K562 (cell line): Measurements from ENCODE around the gene RABGAP1. TPM values are rescaled to one million over a fixed set of nuclear protein-coding genes. Genes with fewer than 3 reads are reported as not detected.

Experiments used
- CXXC5 ChIP-seq: fragments of 250-450 bp; sonication (Bioruptor Pico); IDR thresholded peaks from 2 replicates; pipeline ENCODE4 v1.8.0; 2022; ENCODE audit warnings: inconsistent platforms, mild to moderate bottlenecking, moderate library complexity
- ELF2 ChIP-seq: fragments of 250-450 bp; sonication (Bioruptor Pico); IDR thresholded peaks from 2 replicates; pipeline ENCODE4 v1.5.0; 2021; ENCODE audit warnings: mild to moderate bottlenecking
- FOS ChIP-seq: IDR thresholded peaks from 3 replicates; pipeline ENCODE4 v1.6.1; 2011; ENCODE audit not compliant: insufficient read length; ENCODE audit errors: extremely low read depth
- HMG20B ChIP-seq: fragments of 250-450 bp; sonication (Bioruptor Pico); IDR thresholded peaks from 2 replicates; pipeline ENCODE4 v1.5.0; 2021; ENCODE audit warnings: mild to moderate bottlenecking
- ID3 ChIP-seq, 2 experiments: fragments of 250-450 bp in 1 of 2; fragments of 450-650 bp in 1 of 2; sonication (Bioruptor Pico) in 1 of 2; IDR thresholded peaks; 2 replicates each; pipeline versions ENCODE4 v1.6.1 to v1.8.0; 2016 to 2021; ENCODE audit warnings: mild to moderate bottlenecking in 2 of 2, moderate library complexity in 2 of 2, missing compliant biosample characterization in 1 of 2, missing genetic modification characterization in 1 of 2
- JUND ChIP-seq, 2 experiments: IDR thresholded peaks; 2 replicates in 1 of 2; 3 replicates in 1 of 2; pipeline ENCODE4 v1.6.1; 2011; ENCODE audit warnings: borderline replicate concordance in 2 of 2, low read depth in 2 of 2, low read length in 2 of 2, improper control_type of control experiment in 1 of 2, missing biosample characterization in 1 of 2, missing genetic modification characterization in 1 of 2, missing genetic modification reagents in 1 of 2
- KLF1 ChIP-seq: fragments of 450-650 bp; IDR thresholded peaks from 2 replicates; pipeline ENCODE4 v1.6.1; 2016; ENCODE audit warnings: missing genetic modification characterization, missing compliant biosample characterization
- NCOA2 ChIP-seq, 2 experiments: fragments of 450-650 bp; IDR thresholded peaks; 2 replicates each; pipeline ENCODE4 v1.6.1; 2018; ENCODE audit warnings: mild to moderate bottlenecking in 2 of 2, moderate library complexity in 1 of 2; ENCODE audit not compliant: partially characterized antibody in 2 of 2
- RFX1 ChIP-seq: fragments of 450-650 bp; IDR thresholded peaks from 2 replicates; pipeline ENCODE4 v1.6.1; 2016; ENCODE audit warnings: mild to moderate bottlenecking, moderate library complexity
- ZBTB11 ChIP-seq, 3 experiments: fragments of 200-800 bp in 1 of 3; fragments of 250-450 bp in 1 of 3; fragments of 450-650 bp in 1 of 3; sonication (Bioruptor Pico) in 1 of 3; sonication (Bioruptor generic) in 1 of 3; formaldehyde crosslinking in 1 of 3; IDR thresholded peaks; 2 replicates each; pipeline versions ENCODE4 v1.6.1 to v1.8.0; 2016 to 2022; ENCODE audit warnings: mild to moderate bottlenecking in 2 of 3, missing genetic modification characterization in 2 of 3, missing compliant biosample characterization in 1 of 3, moderate library complexity in 1 of 3
- ZNF133 ChIP-seq: fragments of 250-450 bp; sonication (Bioruptor Pico); IDR thresholded peaks from 2 replicates; pipeline ENCODE4 v1.4.0; 2020; ENCODE audit warnings: mild to moderate bottlenecking
- ZNF143 ChIP-seq: sonication (generic); formaldehyde crosslinking; IDR thresholded peaks from 2 replicates; pipeline ENCODE4 v1.9.0; 2022; ENCODE audit warnings: mild to moderate bottlenecking, missing genetic modification reagents
- ZNF316 ChIP-seq: fragments of 450-650 bp; IDR thresholded peaks from 2 replicates; pipeline ENCODE4 v1.6.1; 2016
- ZNF766 ChIP-seq: fragments of 200-800 bp; sonication (Bioruptor generic); conservative IDR thresholded peaks from 2 replicates; pipeline ENCODE4 v1.6.1; 2016; ENCODE audit warnings: missing genetic modification characterization, missing compliant biosample characterization
- ZZZ3 ChIP-seq: fragments of 450-650 bp; IDR thresholded peaks from 2 replicates; pipeline ENCODE4 v1.6.1; 2016; ENCODE audit warnings: antibody characterized with exemption, mild to moderate bottlenecking, moderate library complexity
- polyA plus RNA-seq, 8 experiments: library from polyadenylated mRNA; depleted of rRNA in 4 of 8; stranded (reverse) in 5 of 8; unstranded in 3 of 8; fragments of >200 nt; fragmentation: Nextera tagmentation in 2 of 8; fragmentation: Illumina TruSeq in 1 of 8; extraction: Ambion mirVana in 2 of 8; extraction: Trizol in 1 of 8; gene quantifications; 2 replicates each; pipeline versions ENCODE4 v1.2.1 to v1.2.3, GENCODE V29; 2011 to 2014; ENCODE audit warnings: inconsistent platforms in 1 of 8, missing spikeins in 1 of 8
- total RNA-seq, 7 experiments: library from RNA; depleted of rRNA in 6 of 7; stranded (reverse); fragments of >200 nt in 6 of 7; fragmentation: Illumina TruSeq in 2 of 7; extraction: Trizol in 2 of 7; gene quantifications; 2 replicates each; pipeline versions ENCODE4 v1.2.1 to v1.2.3, GENCODE V29; 2011 to 2021; ENCODE audit warnings: low replicate concordance in 1 of 7
- TF ChIP-seq, protein P1 (sequence below): fragments of 250-450 bp; sonication (Bioruptor Pico); IDR thresholded peaks from 2 replicates; pipeline ENCODE4 v1.4.0; 2020; ENCODE audit warnings: mild to moderate bottlenecking
- TF ChIP-seq, protein P2 (sequence below): fragments of 250-450 bp; sonication (Bioruptor Pico); IDR thresholded peaks from 2 replicates; pipeline ENCODE4 v1.5.0; 2020; ENCODE audit warnings: mild to moderate bottlenecking, borderline replicate concordance

The RABGAP1 gene
- total and polyA plus RNA-seq, 9 of the 15 experiments (the other 6 are each of a cell fraction or from before 2014, with no cell fraction given): 1.5 to 22.7 (median 13.1) TPM

- TF ChIP-seq ZNF316: no peak
- no peak for TF ChIP-seq ELF2 (CRISPR knock-in tag)
- no peak for TF ChIP-seq ZNF143 (CRISPR knock-in tag)
- TF ChIP-seq RFX1: no peak
- TF ChIP-seq, protein P1, sequence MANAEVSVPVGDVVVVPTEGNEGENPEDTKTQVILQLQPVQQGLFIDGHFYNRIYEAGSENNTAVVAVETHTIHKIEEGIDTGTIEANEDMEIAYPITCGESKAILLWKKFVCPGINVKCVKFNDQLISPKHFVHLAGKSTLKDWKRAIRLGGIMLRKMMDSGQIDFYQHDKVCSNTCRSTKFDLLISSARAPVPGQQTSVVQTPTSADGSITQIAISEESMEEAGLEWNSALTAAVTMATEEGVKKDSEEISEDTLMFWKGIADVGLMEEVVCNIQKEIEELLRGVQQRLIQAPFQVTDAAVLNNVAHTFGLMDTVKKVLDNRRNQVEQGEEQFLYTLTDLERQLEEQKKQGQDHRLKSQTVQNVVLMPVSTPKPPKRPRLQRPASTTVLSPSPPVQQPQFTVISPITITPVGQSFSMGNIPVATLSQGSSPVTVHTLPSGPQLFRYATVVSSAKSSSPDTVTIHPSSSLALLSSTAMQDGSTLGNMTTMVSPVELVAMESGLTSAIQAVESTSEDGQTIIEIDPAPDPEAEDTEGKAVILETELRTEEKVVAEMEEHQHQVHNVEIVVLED (CRISPR knock-in tag): no peak
- TF ChIP-seq ZNF133 (CRISPR knock-in tag): no peak
- TF ChIP-seq HMG20B (CRISPR knock-in tag): 0 out of 2 replicates have a peak, but pooled peaks have one; percentile 18
- TF ChIP-seq, protein P2, sequence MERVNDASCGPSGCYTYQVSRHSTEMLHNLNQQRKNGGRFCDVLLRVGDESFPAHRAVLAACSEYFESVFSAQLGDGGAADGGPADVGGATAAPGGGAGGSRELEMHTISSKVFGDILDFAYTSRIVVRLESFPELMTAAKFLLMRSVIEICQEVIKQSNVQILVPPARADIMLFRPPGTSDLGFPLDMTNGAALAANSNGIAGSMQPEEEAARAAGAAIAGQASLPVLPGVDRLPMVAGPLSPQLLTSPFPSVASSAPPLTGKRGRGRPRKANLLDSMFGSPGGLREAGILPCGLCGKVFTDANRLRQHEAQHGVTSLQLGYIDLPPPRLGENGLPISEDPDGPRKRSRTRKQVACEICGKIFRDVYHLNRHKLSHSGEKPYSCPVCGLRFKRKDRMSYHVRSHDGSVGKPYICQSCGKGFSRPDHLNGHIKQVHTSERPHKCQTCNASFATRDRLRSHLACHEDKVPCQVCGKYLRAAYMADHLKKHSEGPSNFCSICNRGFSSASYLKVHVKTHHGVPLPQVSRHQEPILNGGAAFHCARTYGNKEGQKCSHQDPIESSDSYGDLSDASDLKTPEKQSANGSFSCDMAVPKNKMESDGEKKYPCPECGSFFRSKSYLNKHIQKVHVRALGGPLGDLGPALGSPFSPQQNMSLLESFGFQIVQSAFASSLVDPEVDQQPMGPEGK (CRISPR knock-in tag): no peak
- TF ChIP-seq ZNF766 (CRISPR knock-in tag): no peak
- no peak for TF ChIP-seq KLF1 (tag)
- TF ChIP-seq JUND (IDR thresholded peaks at IDR 0.05; ENCODE audit: borderline replicate concordance, low read depth, low read length): peak; percentile 59; the same call in 1 of the 2 replicates
- no peak; the same call in 2 of the 3 replicates for TF ChIP-seq JUND (tag; IDR thresholded peaks at IDR 0.05; ENCODE audit: borderline replicate concordance, low read depth, low read length)
- TF ChIP-seq NCOA2 (IDR thresholded peaks at IDR 0.05; ENCODE audit: partially characterized antibody in 2 of 2): no peak
- TF ChIP-seq FOS: peak; percentile 53
- TF ChIP-seq ID3 (CRISPR knock-in tag; IDR thresholded peaks at IDR 0.05): no peak
- TF ChIP-seq ID3 (tag; IDR thresholded peaks at IDR 0.05): no peak
- no peak for TF ChIP-seq ZZZ3
- no peak; a peak in 1 of 6 replicates for TF ChIP-seq ZBTB11 (CRISPR knock-in tag; IDR thresholded peaks at IDR 0.05)
- TF ChIP-seq CXXC5: peak; percentile 69
Measured at GRCh38 chr9:122940749-122941581, at the start of gene RABGAP1 (continued).
